ENCODE data around the gene TAF7L.

Gene TAF7L

GRCh38 chrX:101252634-101253033 is 38.5 kb downstream of the TAF7L start:
- no peak for DNase-seq (ENCODE audit: low read depth)
- no peak for TF ChIP-seq CTCF (IDR thresholded peaks at IDR 0.05; ENCODE audit: control insufficient read depth, extremely low read depth, insufficient read depth)
- H3K4me3 ChIP-seq (ENCODE audit: low read depth, low read length): no peak overlapping the region

- no peak overlapping the region for H3K4me3 ChIP-seq (ENCODE audit: low read depth, low read length)
- no peak for TF ChIP-seq CTCF (IDR thresholded peaks at IDR 0.05; ENCODE audit: control insufficient read depth, extremely low read depth, insufficient read depth)
- DNase-seq (ENCODE audit: low read depth): no peak
Observed at GRCh38 chrX:101241531-101241930, 49.6 kb downstream of the TAF7L start.

- TF ChIP-seq CTCF (IDR thresholded peaks at IDR 0.05; ENCODE audit: control insufficient read depth, extremely low read depth, insufficient read depth): no peak
- H3K4me3 ChIP-seq (ENCODE audit: low read depth, low read length): no peak overlapping the region
- DNase-seq (ENCODE audit: low read depth): no peak
Observed at GRCh38 chrX:101237041-101237440, 54.1 kb downstream of the TAF7L start.

GRCh38 chrX:101232316-101232715 is 58.8 kb downstream of the TAF7L start:
- TF ChIP-seq CTCF (IDR thresholded peaks at IDR 0.05; ENCODE audit: control insufficient read depth, extremely low read depth, insufficient read depth): no peak
- no peak for DNase-seq (ENCODE audit: low read depth)
- no peak overlapping the region for H3K4me3 ChIP-seq (ENCODE audit: low read depth, low read length)

GRCh38 chrX:101231080-101231479 is 60.1 kb downstream of the TAF7L start:
- no peak overlapping the region for H3K4me3 ChIP-seq (ENCODE audit: low read depth, low read length)
- no peak for DNase-seq (ENCODE audit: low read depth)
- no peak for TF ChIP-seq CTCF (IDR thresholded peaks at IDR 0.05; ENCODE audit: control insufficient read depth, extremely low read depth, insufficient read depth)

GRCh38 chrX:101230636-101231035 is 60.5 kb downstream of the TAF7L start:
- H3K4me3 ChIP-seq (ENCODE audit: low read depth, low read length): no peak overlapping the region
- DNase-seq (ENCODE audit: low read depth): no peak
- no peak for TF ChIP-seq CTCF (IDR thresholded peaks at IDR 0.05; ENCODE audit: control insufficient read depth, extremely low read depth, insufficient read depth)

GRCh38 chrX:101229170-101229569 is 62.0 kb downstream of the TAF7L start:
- no peak overlapping the region for H3K4me3 ChIP-seq (ENCODE audit: low read depth, low read length)
- no peak for DNase-seq (ENCODE audit: low read depth)
- no peak for TF ChIP-seq CTCF (IDR thresholded peaks at IDR 0.05; ENCODE audit: control insufficient read depth, extremely low read depth, insufficient read depth)

Measured in LNCaP clone FGC (cell line).